RWPE1 (cell line): ENCODE data around the gene FTCDNL1.

Source experiments
- CTCF ChIA-PET: fragments of 350-600 bp; sonication (Branson Sonifier 250); formaldehyde crosslinking; extraction: SDS; loops from one replicate; lab custom pipeline; 2021; lab: Yijun Ruan, JAX
- POLR2A ChIA-PET: fragments of 400-600 bp; formaldehyde crosslinking; extraction: SDS; loops from one replicate; lab custom pipeline; 2020; ENCODE audit warnings: antibody characterized with exemption; ENCODE audit not compliant: low non-redundant PET; lab: Yijun Ruan, JAX
- DNase-seq: peaks from one replicate; pipeline ENCODE4 v3.0.0; 2012; ENCODE audit warnings: low spot score
- H3K27ac ChIP-seq: fragments of 450-650 bp; 2 replicates; pipeline ENCODE4 v1.5.1; 2017
- CTCF ChIP-seq: fragments of 450-650 bp; conservative IDR thresholded peaks from 2 replicates; pipeline ENCODE4 v1.5.1; 2017; ENCODE audit warnings: low read depth, mild to moderate bottlenecking

Gene FTCDNL1

GRCh38 chr2:199862788-199863187 is 11.8 kb upstream of the FTCDNL1 start:
- no peak for TF ChIP-seq CTCF
- ChIA-PET CTCF (interaction anchor here (1.3 to 1.5 kb wide), 2 partner anchors 159 to 1554 kb away, joined by 3 to 10 read pairs; no protein-coding TSS in a partner anchor), POLR2A (no interaction called here)
- DNase-seq: no peak
- no peak overlapping the region for H3K27ac ChIP-seq

GRCh38 chr2:199861132-199861774 is 10.3 kb upstream of the FTCDNL1 start:
- ChIA-PET POLR2A (no interaction called here), CTCF (interaction anchor here (0.7 to 0.8 kb wide), 5 partner anchors 9 to 965 kb away, joined by 3 to 4 read pairs (median 3); no protein-coding TSS in a partner anchor)
- H3K27ac ChIP-seq: no peak overlapping the region
- peak; percentile 76 for TF ChIP-seq CTCF
- no peak for DNase-seq

GRCh38 chr2:199855812-199856211 is 4.8 kb upstream of the FTCDNL1 start:
- ChIA-PET CTCF (interaction anchor here (1.4 kb wide), 1 partner anchor 151 kb away, joined by 6 read pairs; no protein-coding TSS in a partner anchor), POLR2A (no interaction called here)
- H3K27ac ChIP-seq: no peak overlapping the region
- DNase-seq: no peak
- no peak for TF ChIP-seq CTCF

- no peak for DNase-seq
- POLR2A ChIA-PET: no interaction called here
- no peak overlapping the region for H3K27ac ChIP-seq
- CTCF ChIA-PET: interaction anchor here (0.6 kb wide), 1 partner anchor 1491 kb away, joined by 5 read pairs; no protein-coding TSS in a partner anchor
- no peak for TF ChIP-seq CTCF
These were observed 891 bp upstream of the FTCDNL1 start for GRCh38 chr2:199851883-199852282.

- ChIA-PET POLR2A (no interaction called here), CTCF (no interaction called here)
- TF ChIP-seq CTCF: peak; percentile 33; the same call in 1 of the 2 replicates
- H3K27ac ChIP-seq: no peak overlapping the region
- DNase-seq: no peak
These were observed 464 bp upstream of the FTCDNL1 start for GRCh38 chr2:199851501-199851810.

- POLR2A ChIA-PET: interaction anchor here (0.6 kb wide), 1 partner anchor 190 kb away, joined by 3 read pairs; no protein-coding TSS in a partner anchor
- CTCF ChIA-PET: interaction anchor here (0.5 to 1.0 kb wide), 2 partner anchors 90 to 146 kb away, joined by 3 read pairs; no protein-coding TSS in a partner anchor
- DNase-seq: no peak
- no peak for TF ChIP-seq CTCF
- H3K27ac ChIP-seq: no peak overlapping the region
These were observed 724 bp downstream of the FTCDNL1 start for GRCh38 chr2:199850218-199850717.
